CD14-positive monocyte (primary cell): ENCODE data around the gene CDK19. TPM values are rescaled to one million over a fixed set of nuclear protein-coding genes. Genes with fewer than 3 reads are reported as not detected.
A peak's percentile ranks its signal among the peaks of the same experiment; 100 is the strongest.

Experiments used
- DNase-seq, 3 donors: peaks; one replicate each; pipeline ENCODE4 v3.0.0-alpha.2; 2011 to 2022
- H2AFZ ChIP-seq: 2 replicates; pipeline ENCODE4 v1.6.0; 2012; ENCODE audit warnings: mild to moderate bottlenecking, low read depth, low read length, inconsistent platforms; ENCODE audit not compliant: insufficient read depth, poor library complexity, severe bottlenecking
- H3K27ac ChIP-seq, 2 donors: 1 replicate in 1 of 2; 2 replicates in 1 of 2; pipeline ENCODE4 v1.5.1; 2012 to 2013; ENCODE audit warnings: low read length in 2 of 2, control low read depth in 1 of 2, inconsistent platforms in 1 of 2, low read depth in 1 of 2, mild to moderate bottlenecking in 1 of 2
- H3K27me3 ChIP-seq, 2 donors: one replicate each; pipeline versions ENCODE4 v1.6.0 to v1.6.1; 2011 to 2013; ENCODE audit warnings: low read length in 2 of 2; ENCODE audit not compliant: control insufficient read depth in 2 of 2, insufficient read depth in 2 of 2
- H3K36me3 ChIP-seq, 2 donors: replicated peaks in 1 of 2; 1 replicate in 1 of 2; 2 replicates in 1 of 2; pipeline versions ENCODE4 v1.5.1 to v1.6.1; 2012 to 2013; ENCODE audit warnings: low read length in 2 of 2, control low read depth in 1 of 2, inconsistent platforms in 1 of 2, mild to moderate bottlenecking in 1 of 2; ENCODE audit not compliant: insufficient read depth in 2 of 2, control insufficient read depth in 1 of 2
- H3K4me1 ChIP-seq, 2 donors: 1 replicate in 1 of 2; 2 replicates in 1 of 2; pipeline versions ENCODE4 v1.5.1 to v1.6.1; 2012 to 2013; ENCODE audit warnings: low read length in 2 of 2, control low read depth in 1 of 2, inconsistent platforms in 1 of 2, mild to moderate bottlenecking in 1 of 2, moderate library complexity in 1 of 2; ENCODE audit not compliant: insufficient read depth in 2 of 2, control insufficient read depth in 1 of 2
- H3K4me2 ChIP-seq: replicated peaks from 2 replicates; pipeline ENCODE3; 2012; ENCODE audit warnings: low read length, moderate library complexity, mild to moderate bottlenecking; ENCODE audit not compliant: poor library complexity, severe bottlenecking; ENCODE audit errors: extremely low read depth
- H3K4me3 ChIP-seq, 3 experiments: fragments of 200-600 bp in 1 of 3; sonication (generic) in 1 of 3; replicated peaks in 1 of 3; 1 replicate in 2 of 3; 2 replicates in 1 of 3; pipeline ENCODE4 v1.5.1; 2011 to 2013; ENCODE audit warnings: low read length in 3 of 3, mild to moderate bottlenecking in 3 of 3, control low read depth in 2 of 3, low read depth in 2 of 3, inconsistent platforms in 1 of 3, moderate library complexity in 1 of 3
- H3K79me2 ChIP-seq: 2 replicates; pipeline ENCODE4 v1.6.0; 2012; ENCODE audit warnings: mild to moderate bottlenecking, control low read depth, inconsistent platforms, low read length, moderate library complexity; ENCODE audit not compliant: insufficient read depth
- H3K9ac ChIP-seq: 2 replicates; pipeline ENCODE4 v1.6.0; 2017; ENCODE audit warnings: low read length, mild to moderate bottlenecking; ENCODE audit not compliant: insufficient read depth, poor library complexity, severe bottlenecking
- H3K9me3 ChIP-seq, 2 donors: replicated peaks in 1 of 2; 1 replicate in 1 of 2; 2 replicates in 1 of 2; pipeline versions ENCODE4 v1.5.1 to v1.6.1; 2012 to 2013; ENCODE audit warnings: low read length in 2 of 2, control low read depth in 1 of 2; ENCODE audit not compliant: control insufficient read depth in 1 of 2, insufficient read depth in 1 of 2
- H4K20me1 ChIP-seq: 2 replicates; pipeline ENCODE4 v1.6.0; 2012; ENCODE audit warnings: mild to moderate bottlenecking, low read length, control low read depth, moderate library complexity; ENCODE audit not compliant: insufficient read depth
- H3K27ac Mint-ChIP-seq, 7 donors: one replicate each; pipeline ENCODE4 v1.8.0; 2020; ENCODE audit warnings: mild to moderate bottlenecking in 7 of 7, mixed read lengths in 7 of 7, moderate library complexity in 6 of 7, inconsistent platforms in 2 of 7
- H3K27me3 Mint-ChIP-seq, 3 donors: one replicate each; pipeline ENCODE4 v1.8.0; 2021 to 2022; ENCODE audit warnings: low read depth in 3 of 3, mild to moderate bottlenecking in 3 of 3, mixed read lengths in 3 of 3, moderate library complexity in 3 of 3, inconsistent platforms in 1 of 3
- H3K36me3 Mint-ChIP-seq, 2 donors: one replicate each; pipeline ENCODE4 v1.8.0; 2020; ENCODE audit warnings: mixed read lengths in 2 of 2, inconsistent platforms in 1 of 2, mild to moderate bottlenecking in 1 of 2
- H3K4me1 Mint-ChIP-seq: one replicate; pipeline ENCODE4 v1.8.0; 2020; ENCODE audit warnings: mild to moderate bottlenecking, mixed read lengths
- H3K4me3 Mint-ChIP-seq, 2 donors: one replicate each; pipeline ENCODE4 v1.8.0; 2020; ENCODE audit warnings: mild to moderate bottlenecking in 2 of 2, mixed read lengths in 2 of 2, moderate library complexity in 1 of 2
- H3K9me3 Mint-ChIP-seq, 7 donors: one replicate each; pipeline ENCODE4 v1.8.0; 2020 to 2022; ENCODE audit warnings: mixed read lengths in 7 of 7, mild to moderate bottlenecking in 6 of 7, moderate library complexity in 6 of 7, inconsistent platforms in 2 of 7
- WGBS: methylation state at CpG from one replicate; pipeline ENCODE4 v1.1.5; 2013; ENCODE audit warnings: missing lambda C conversion rate; ENCODE audit not compliant: insufficient coverage; 5-methylcytosine and 5-hydroxymethylcytosine counted together
- intact Hi-C, 2 donors: fragments of 100-400 bp; cut with micrococcal nuclease; formaldehyde crosslinking; loops; one replicate each; pipeline versions ENCODE4 v1.15.0 to v1.15.1; 2023
- polyA plus RNA-seq, 3 donors: library from polyadenylated mRNA; depleted of rRNA in 1 of 3; unstranded in 2 of 3; stranded (reverse) in 1 of 3; fragments of 300-500 nt in 2 of 3; fragments of >200 nt in 1 of 3; fragmentation: Illumina TruSeq in 2 of 3; gene quantifications; 1 replicate in 2 of 3; 2 replicates in 1 of 3; pipeline ENCODE4 v1.2.3, GENCODE V29; 2012 to 2021
- TF ChIP-seq, protein P1 (sequence below): fragments of 200-600 bp; IDR thresholded peaks from one replicate; pipeline ENCODE4 v1.8.0; 2022; ENCODE audit warnings: antibody characterized with exemption, mild to moderate bottlenecking

Gene CDK19
- polyA plus RNA-seq, 3 donors = 2.7 to 12.0 (median 3.9) TPM

DNA sequence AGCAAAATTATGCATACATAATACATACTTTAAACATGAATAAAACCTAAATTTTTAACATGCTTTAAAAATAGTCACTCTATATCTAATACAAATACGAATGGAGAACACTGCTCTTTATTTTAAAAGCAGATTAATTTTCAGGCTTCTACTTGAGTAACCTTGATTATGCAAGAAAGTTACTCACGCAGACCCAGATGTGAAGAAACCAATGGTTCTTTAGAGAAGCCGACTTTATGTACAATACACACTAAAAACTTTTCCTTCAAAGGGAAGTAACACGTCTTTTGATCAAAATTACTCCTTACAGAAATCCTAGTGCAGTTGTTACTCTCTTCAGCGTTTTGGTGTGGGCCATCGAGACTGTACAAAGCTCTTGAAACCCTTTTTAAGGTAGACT is 201.9 kb downstream of the CDK19 start:
- intact Hi-C loops = no loop called here
- peaks cover 19 to 72% of the 10 kb centered on the region in 2 donors for H3K36me3 ChIP-seq
- H4K20me1 ChIP-seq = no peaks in the 10 kb centered on the region
- TF ChIP-seq, protein P1, sequence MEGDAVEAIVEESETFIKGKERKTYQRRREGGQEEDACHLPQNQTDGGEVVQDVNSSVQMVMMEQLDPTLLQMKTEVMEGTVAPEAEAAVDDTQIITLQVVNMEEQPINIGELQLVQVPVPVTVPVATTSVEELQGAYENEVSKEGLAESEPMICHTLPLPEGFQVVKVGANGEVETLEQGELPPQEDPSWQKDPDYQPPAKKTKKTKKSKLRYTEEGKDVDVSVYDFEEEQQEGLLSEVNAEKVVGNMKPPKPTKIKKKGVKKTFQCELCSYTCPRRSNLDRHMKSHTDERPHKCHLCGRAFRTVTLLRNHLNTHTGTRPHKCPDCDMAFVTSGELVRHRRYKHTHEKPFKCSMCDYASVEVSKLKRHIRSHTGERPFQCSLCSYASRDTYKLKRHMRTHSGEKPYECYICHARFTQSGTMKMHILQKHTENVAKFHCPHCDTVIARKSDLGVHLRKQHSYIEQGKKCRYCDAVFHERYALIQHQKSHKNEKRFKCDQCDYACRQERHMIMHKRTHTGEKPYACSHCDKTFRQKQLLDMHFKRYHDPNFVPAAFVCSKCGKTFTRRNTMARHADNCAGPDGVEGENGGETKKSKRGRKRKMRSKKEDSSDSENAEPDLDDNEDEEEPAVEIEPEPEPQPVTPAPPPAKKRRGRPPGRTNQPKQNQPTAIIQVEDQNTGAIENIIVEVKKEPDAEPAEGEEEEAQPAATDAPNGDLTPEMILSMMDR = no peak
- peak overlapping the region in 1 of 2 donors; percentile 38 for H3K27ac ChIP-seq
- no peaks in the 10 kb centered on the region for H3K9me3 Mint-ChIP-seq
- no peak overlapping the region for H3K4me2 ChIP-seq
- no peaks in the 10 kb centered on the region for H3K27me3 ChIP-seq
- H3K4me3 Mint-ChIP-seq = no peak overlapping the region
- no peaks in the 10 kb centered on the region for H3K9me3 ChIP-seq
- no peak overlapping the region for H3K4me3 ChIP-seq
- H3K4me1 Mint-ChIP-seq = peaks cover 29% of the 10 kb centered on the region
- peaks cover 22 to 29% of the 10 kb centered on the region in 2 donors for H3K4me1 ChIP-seq
- DNase-seq = peak; percentile 50 to 75 (median 70)
- peak overlapping the region in 6 of 7 donors; percentile 5 to 77 (median 36) for H3K27ac Mint-ChIP-seq
- no CpG with 5 or more reads among the region's 6 CpGs for WGBS
- no peaks in the 10 kb centered on the region for H3K79me2 ChIP-seq
- no peaks in the 10 kb centered on the region for H3K27me3 Mint-ChIP-seq
- no peak overlapping the region for H2AFZ ChIP-seq
- H3K9ac ChIP-seq = no peak overlapping the region
- peaks cover 51 to 72% of the 10 kb centered on the region in 2 donors for H3K36me3 Mint-ChIP-seq

DNA sequence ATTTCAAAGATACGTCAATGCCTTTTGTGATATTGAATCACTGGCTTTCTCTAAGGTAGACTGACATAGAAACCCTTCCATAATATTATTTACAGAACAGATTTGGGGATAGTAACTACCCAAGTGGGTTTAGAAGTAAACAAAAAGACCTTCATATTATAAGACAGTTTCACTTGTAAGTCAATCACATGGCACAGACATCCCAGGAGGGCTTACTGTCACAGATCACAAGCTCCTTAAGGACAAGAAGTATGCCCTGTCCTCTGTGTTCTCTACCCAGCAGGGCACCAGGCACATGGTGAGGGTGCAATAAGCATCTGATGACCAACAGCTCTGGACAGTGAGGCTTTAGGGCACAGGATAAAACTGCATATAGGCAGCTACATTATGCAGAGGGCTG is 203.0 kb downstream of the CDK19 start:
- Histone ChIP-seq H3K9me3 (no peaks in the 10 kb centered on the region), H3K9ac (no peak overlapping the region), H3K4me1 (peaks cover 21 to 29% of the 10 kb centered on the region in 2 donors), H3K79me2 (no peaks in the 10 kb centered on the region), H3K27ac (no peak overlapping the region), H3K27me3 (no peaks in the 10 kb centered on the region), H3K4me3 (no peak overlapping the region), H2AFZ (no peak overlapping the region), H3K36me3 (peaks cover 19 to 68% of the 10 kb centered on the region in 2 donors), H4K20me1 (no peaks in the 10 kb centered on the region), H3K4me2 (no peak overlapping the region)
- Mint-ChIP-seq H3K27ac (no peak overlapping the region), H3K4me1 (peaks cover 29% of the 10 kb centered on the region), H3K36me3 (peaks cover 44 to 63% of the 10 kb centered on the region in 2 donors), H3K27me3 (no peaks in the 10 kb centered on the region), H3K9me3 (no peaks in the 10 kb centered on the region), H3K4me3 (no peak overlapping the region)
- intact Hi-C loops = no loop called here
- no peak for DNase-seq
- WGBS = no CpG with 5 or more reads among the region's 1 CpG
- TF ChIP-seq, protein P1 = no peak
